GM13976 (cell line): Measurements from ENCODE around the gene KRT85.

Experiments used
- DNase-seq: peaks from one replicate; pipeline ENCODE4 v3.0.0; 2012; ENCODE audit warnings: low spot score
- CTCF ChIP-seq: IDR thresholded peaks from 2 replicates; pipeline ENCODE4 v1.5.1; 2012; ENCODE audit warnings: borderline replicate concordance, mild to moderate bottlenecking; ENCODE audit not compliant: insufficient read depth; ENCODE audit errors: extremely low read depth, missing control alignments, control extremely low read depth
- in situ Hi-C: fragments of 300-500 bp; cut with MboI; formaldehyde crosslinking; loops from one replicate; pipeline ENCODE4 v1.12.0; 2022; ENCODE audit warnings: low sequenced_read_pairs, mixed read lengths, inconsistent platforms; ENCODE audit not compliant: unreplicated experiment

Gene KRT85

DNA sequence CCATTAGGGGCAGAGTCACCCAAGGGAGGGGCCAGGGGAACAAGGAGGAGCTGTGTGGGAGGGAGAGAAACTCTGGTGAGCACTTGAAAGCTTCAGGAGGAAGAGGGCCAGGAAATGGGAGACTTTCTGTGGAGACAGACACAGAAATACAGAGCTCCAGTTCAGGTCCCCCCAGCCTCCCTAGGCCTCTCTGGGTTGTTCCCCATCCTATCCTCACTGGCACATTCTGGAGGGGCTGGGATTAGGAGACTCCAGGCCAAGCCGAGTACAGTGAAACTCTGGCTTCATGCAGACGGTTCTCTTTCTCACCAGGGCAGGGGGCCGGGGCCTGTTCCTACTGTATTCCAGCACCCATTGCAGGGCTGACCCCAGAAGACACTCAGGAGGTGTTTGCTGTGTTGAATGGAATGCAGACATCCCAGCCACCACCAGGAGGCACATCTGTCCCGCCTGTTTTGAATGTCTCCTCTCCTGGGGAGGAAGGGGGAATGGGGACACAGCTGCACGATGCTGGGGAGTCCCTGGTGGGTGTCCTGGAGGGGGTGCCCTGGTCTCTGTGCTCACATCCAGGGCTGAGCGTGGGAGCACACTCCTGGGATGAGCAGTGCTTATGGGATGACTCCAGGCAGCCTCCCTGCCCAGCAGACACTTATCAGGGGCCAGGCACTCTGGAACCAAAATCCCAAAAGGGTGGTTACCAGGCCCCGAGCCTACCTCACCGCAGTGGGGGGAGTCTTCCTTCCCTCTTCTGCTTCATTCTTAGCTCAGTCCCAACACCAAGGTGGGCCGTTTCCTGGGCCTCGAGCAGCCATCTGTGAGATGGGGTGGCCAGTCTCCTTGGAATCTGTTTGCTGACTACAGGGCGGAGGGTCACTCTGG lies 23.7 kb upstream of the KRT85 start:
- DNase-seq = no peak
- in situ Hi-C loops = no loop called here
- peak; percentile 6 for TF ChIP-seq CTCF

- in situ Hi-C loops = loop anchor here (10.0 kb wide), 1 partner anchor 485 kb away; no protein-coding TSS in a partner anchor
- no peak for DNase-seq
- TF ChIP-seq CTCF = no peak
These were observed 22.3 kb upstream of the KRT85 start for GRCh38 chr12:52389313-52390207.

DNA sequence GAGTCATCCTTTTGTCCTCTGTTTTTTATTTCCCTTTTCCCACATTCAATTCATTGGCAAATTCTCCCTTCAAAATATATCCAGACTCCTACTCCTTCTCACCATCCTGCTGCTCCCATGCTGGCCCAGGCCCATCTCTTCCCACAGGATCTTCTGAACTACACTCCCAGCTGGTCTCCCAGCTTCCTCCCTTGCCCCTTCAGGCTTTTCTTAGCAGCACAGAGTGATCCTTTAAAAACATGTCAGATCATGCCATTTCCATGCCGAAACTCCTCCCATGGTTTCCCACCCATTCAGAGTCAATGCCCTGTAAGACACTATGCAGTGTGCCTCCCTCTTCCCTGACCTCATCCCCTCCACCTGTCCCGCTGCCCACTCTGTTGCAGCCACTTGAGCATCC lies 20.6 kb upstream of the KRT85 start:
- no peak for DNase-seq
- in situ Hi-C loops = loop anchor here (10.0 kb wide), 1 partner anchor 487 kb away; no protein-coding TSS in a partner anchor
- TF ChIP-seq CTCF = no peak

DNA sequence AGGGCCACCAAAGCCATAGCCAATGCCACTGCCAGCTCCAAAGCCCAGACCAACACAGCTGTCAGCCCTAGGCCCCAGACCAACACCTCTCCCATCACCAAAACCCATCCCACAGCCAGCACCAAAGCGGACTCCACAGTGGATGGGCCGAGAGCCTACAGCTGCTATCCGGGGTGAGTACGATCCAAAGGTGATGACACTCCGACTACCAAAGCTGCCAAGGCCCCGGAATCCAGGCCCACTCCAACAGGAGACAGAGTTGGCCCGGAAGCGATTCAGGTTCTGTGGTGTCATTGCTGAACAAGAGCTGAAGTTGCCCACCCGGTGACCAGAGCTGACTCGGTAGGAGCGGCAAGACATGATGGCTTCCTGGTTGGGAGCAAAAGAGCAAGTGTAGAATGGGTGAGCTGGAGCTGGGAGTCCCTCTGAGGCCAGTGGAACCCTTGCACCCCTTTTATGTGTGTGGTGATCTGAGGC lies 18.0 kb upstream of the KRT85 start, which contains the start of gene KRT84:
Gene KRT84 (minus strand): TSS at position 427 of the 477 bp plus-strand sequence. CDS start 67 bp downstream, at position 360.
- no peak for TF ChIP-seq CTCF
- DNase-seq = no peak
- in situ Hi-C loops = loop anchor here (10.0 kb wide), 1 partner anchor 490 kb away; no protein-coding TSS in a partner anchor

GRCh38 chr12:52383331-52383730 lies 16.1 kb upstream of the KRT85 start:
- DNase-seq = no peak
- in situ Hi-C loops = loop anchor here (10.0 kb wide), 1 partner anchor 491 kb away; no protein-coding TSS in a partner anchor
- TF ChIP-seq CTCF = no peak

GRCh38 chr12:52382854-52383253 lies 15.6 kb upstream of the KRT85 start:
- no peak for DNase-seq
- in situ Hi-C loops = loop anchor here (10.0 kb wide), 1 partner anchor 492 kb away; no protein-coding TSS in a partner anchor
- TF ChIP-seq CTCF = no peak
